Panc1 (cell line): ENCODE measurements around the gene MUC5B.

Experiments used
- POLR2AphosphoS5 ChIP-seq: IDR thresholded peaks from 2 replicates; pipeline ENCODE4 v1.6.1; 2012; ENCODE audit warnings: mild to moderate bottlenecking, low read depth, low read length, moderate library complexity
- SIN3A ChIP-seq: IDR thresholded peaks from 2 replicates; pipeline ENCODE4 v1.6.1; 2012; ENCODE audit warnings: low read depth, mild to moderate bottlenecking, low read length, moderate library complexity, borderline replicate concordance; ENCODE audit not compliant: insufficient read depth
- TCF7L2 ChIP-seq: IDR thresholded peaks from 2 replicates; pipeline ENCODE4 v1.6.1; 2011; ENCODE audit warnings: mild to moderate bottlenecking, low read depth, low read length, inconsistent platforms
- TF ChIP-seq, protein P1 (sequence below): fragments of 450-650 bp; IDR thresholded peaks from 2 replicates; pipeline ENCODE4 v1.5.1; 2017; ENCODE audit warnings: mild to moderate bottlenecking
- TF ChIP-seq, protein P2 (sequence below), 2 experiments: IDR thresholded peaks; 2 replicates each; pipeline ENCODE4 v1.6.1; 2011 to 2012; ENCODE audit warnings: low read depth in 2 of 2, control low read depth in 1 of 2, low read length in 1 of 2, mild to moderate bottlenecking in 1 of 2, moderate library complexity in 1 of 2; ENCODE audit not compliant: insufficient read depth in 1 of 2

GRCh38 chr11:1272531-1272930 lies 49.7 kb downstream of the MUC5B start:
- TF ChIP-seq, protein P1, sequence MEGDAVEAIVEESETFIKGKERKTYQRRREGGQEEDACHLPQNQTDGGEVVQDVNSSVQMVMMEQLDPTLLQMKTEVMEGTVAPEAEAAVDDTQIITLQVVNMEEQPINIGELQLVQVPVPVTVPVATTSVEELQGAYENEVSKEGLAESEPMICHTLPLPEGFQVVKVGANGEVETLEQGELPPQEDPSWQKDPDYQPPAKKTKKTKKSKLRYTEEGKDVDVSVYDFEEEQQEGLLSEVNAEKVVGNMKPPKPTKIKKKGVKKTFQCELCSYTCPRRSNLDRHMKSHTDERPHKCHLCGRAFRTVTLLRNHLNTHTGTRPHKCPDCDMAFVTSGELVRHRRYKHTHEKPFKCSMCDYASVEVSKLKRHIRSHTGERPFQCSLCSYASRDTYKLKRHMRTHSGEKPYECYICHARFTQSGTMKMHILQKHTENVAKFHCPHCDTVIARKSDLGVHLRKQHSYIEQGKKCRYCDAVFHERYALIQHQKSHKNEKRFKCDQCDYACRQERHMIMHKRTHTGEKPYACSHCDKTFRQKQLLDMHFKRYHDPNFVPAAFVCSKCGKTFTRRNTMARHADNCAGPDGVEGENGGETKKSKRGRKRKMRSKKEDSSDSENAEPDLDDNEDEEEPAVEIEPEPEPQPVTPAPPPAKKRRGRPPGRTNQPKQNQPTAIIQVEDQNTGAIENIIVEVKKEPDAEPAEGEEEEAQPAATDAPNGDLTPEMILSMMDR: no peak
- TF ChIP-seq POLR2AphosphoS5 (no peak), SIN3A (no peak), TCF7L2 (no peak)
- TF ChIP-seq, protein P2, sequence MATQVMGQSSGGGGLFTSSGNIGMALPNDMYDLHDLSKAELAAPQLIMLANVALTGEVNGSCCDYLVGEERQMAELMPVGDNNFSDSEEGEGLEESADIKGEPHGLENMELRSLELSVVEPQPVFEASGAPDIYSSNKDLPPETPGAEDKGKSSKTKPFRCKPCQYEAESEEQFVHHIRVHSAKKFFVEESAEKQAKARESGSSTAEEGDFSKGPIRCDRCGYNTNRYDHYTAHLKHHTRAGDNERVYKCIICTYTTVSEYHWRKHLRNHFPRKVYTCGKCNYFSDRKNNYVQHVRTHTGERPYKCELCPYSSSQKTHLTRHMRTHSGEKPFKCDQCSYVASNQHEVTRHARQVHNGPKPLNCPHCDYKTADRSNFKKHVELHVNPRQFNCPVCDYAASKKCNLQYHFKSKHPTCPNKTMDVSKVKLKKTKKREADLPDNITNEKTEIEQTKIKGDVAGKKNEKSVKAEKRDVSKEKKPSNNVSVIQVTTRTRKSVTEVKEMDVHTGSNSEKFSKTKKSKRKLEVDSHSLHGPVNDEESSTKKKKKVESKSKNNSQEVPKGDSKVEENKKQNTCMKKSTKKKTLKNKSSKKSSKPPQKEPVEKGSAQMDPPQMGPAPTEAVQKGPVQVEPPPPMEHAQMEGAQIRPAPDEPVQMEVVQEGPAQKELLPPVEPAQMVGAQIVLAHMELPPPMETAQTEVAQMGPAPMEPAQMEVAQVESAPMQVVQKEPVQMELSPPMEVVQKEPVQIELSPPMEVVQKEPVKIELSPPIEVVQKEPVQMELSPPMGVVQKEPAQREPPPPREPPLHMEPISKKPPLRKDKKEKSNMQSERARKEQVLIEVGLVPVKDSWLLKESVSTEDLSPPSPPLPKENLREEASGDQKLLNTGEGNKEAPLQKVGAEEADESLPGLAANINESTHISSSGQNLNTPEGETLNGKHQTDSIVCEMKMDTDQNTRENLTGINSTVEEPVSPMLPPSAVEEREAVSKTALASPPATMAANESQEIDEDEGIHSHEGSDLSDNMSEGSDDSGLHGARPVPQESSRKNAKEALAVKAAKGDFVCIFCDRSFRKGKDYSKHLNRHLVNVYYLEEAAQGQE (IDR thresholded peaks at IDR 0.05; ENCODE audit: insufficient read depth in 1 of 2, low read depth in 2 of 2, low read length in 1 of 2): no peak
